Spleen (tissue), 11 donors: ENCODE data around the gene TMEM69. TPM values are rescaled to one million over a fixed set of nuclear protein-coding genes. Genes with fewer than 3 reads are reported as not detected.
"Not testable (repeated sequence)": the region's sequence is repeated elsewhere in the genome, so short reads cannot be mapped to it uniquely, and the experiment has no call there.

Source experiments
- DNase-seq: peaks from one replicate; pipeline ENCODE4 v3.0.0-alpha.2; 2020
- H3K27ac ChIP-seq, 8 donors: fragments of 200-600 bp; sonication (generic) in 7 of 8; 1 replicate in 4 of 8; 2 replicates in 4 of 8; pipeline versions ENCODE4 v1.5.0 to v1.8.0; 2016 to 2021; ENCODE audit warnings: inconsistent platforms in 4 of 8, mild to moderate bottlenecking in 4 of 8, moderate library complexity in 1 of 8
- H3K27me3 ChIP-seq, 7 donors: fragments of 200-600 bp; sonication (generic) in 6 of 7; replicated peaks in 1 of 7; 1 replicate in 4 of 7; 2 replicates in 3 of 7; pipeline versions ENCODE4 v1.5.0 to v1.8.0; 2016 to 2021; ENCODE audit warnings: inconsistent platforms in 3 of 7, mild to moderate bottlenecking in 1 of 7
- H3K36me3 ChIP-seq, 6 donors: fragments of 200-600 bp; sonication (generic) in 5 of 6; 1 replicate in 4 of 6; 2 replicates in 2 of 6; pipeline versions ENCODE4 v1.5.0 to v1.8.0; 2016 to 2021; ENCODE audit warnings: inconsistent platforms in 2 of 6
- H3K4me1 ChIP-seq, 6 donors: fragments of 200-600 bp; sonication (generic) in 5 of 6; 1 replicate in 3 of 6; 2 replicates in 3 of 6; pipeline versions ENCODE4 v1.5.0 to v1.8.0; 2016 to 2021; ENCODE audit warnings: inconsistent platforms in 3 of 6
- H3K4me3 ChIP-seq, 8 donors: fragments of 200-600 bp; sonication (generic) in 7 of 8; 1 replicate in 4 of 8; 2 replicates in 4 of 8; pipeline versions ENCODE4 v1.5.0 to v1.8.0; 2016 to 2021; ENCODE audit warnings: inconsistent platforms in 4 of 8, mild to moderate bottlenecking in 4 of 8, moderate library complexity in 2 of 8
- H3K9me3 ChIP-seq, 8 donors: fragments of 200-600 bp; sonication (generic) in 7 of 8; 1 replicate in 4 of 8; 2 replicates in 4 of 8; pipeline versions ENCODE4 v1.5.0 to v1.8.0; 2016 to 2021; ENCODE audit warnings: inconsistent platforms in 4 of 8
- POLR2A ChIP-seq, 3 donors: fragments of 450-650 bp; IDR thresholded peaks; one replicate each; pipeline ENCODE4 v1.5.1; 2017; ENCODE audit warnings: antibody characterized with exemption in 3 of 3, mild to moderate bottlenecking in 1 of 3
- POLR2AphosphoS5 ChIP-seq, 3 donors: sonication (generic); formaldehyde crosslinking; IDR thresholded peaks; one replicate each; pipeline ENCODE4 v1.5.1; 2017; ENCODE audit warnings: antibody characterized with exemption in 3 of 3
- WGBS, 5 donors: extraction: QIAGEN DNeasy Blood & Tissue Kit in 3 of 5; methylation state at CpG; one replicate each; pipeline versions ENCODE4 v1.1.5 to v1.1.7; 2013 to 2018; 5-methylcytosine and 5-hydroxymethylcytosine counted together
- intact Hi-C: fragments of 100-400 bp; cut with DNase I; formaldehyde crosslinking; loops from one replicate; pipeline ENCODE4 v1.15.0; 2023; ENCODE audit warnings: low total_unique reads
- polyA plus RNA-seq, 3 donors: library from polyadenylated mRNA; stranded (reverse); fragments of 200-250 nt; gene quantifications; one replicate each; pipeline ENCODE4 v1.2.1, GENCODE V29; 2013
- total RNA-seq, 7 donors: library from RNA; depleted of rRNA in 3 of 7; stranded (reverse); fragments of >200 nt in 3 of 7; fragmentation: NEBNext Ultra II Directional in 4 of 7; extraction: Animal tissue kit (Norgen Biotek cat#: 25700) in 4 of 7; gene quantifications; one replicate each; pipeline versions ENCODE4 v1.1.0 to v1.2.1, GENCODE V29; 2016 to 2021
- TF ChIP-seq, protein P1 (sequence below), 11 experiments: fragments of 200-600 bp in 7 of 11; fragments of 450-650 bp in 4 of 11; sonication (generic) in 4 of 11; IDR thresholded peaks in 8 of 11; conservative IDR thresholded peaks in 3 of 11; 1 replicate in 7 of 11; 2 replicates in 4 of 11; pipeline versions ENCODE4 v1.4.0 to v1.8.0; 2016 to 2021; ENCODE audit warnings: antibody characterized with exemption in 11 of 11, inconsistent platforms in 4 of 11, mild to moderate bottlenecking in 1 of 11
- donor health status: healthy with polysubstance abuse.
- donor health status: DM: no; HTN: no; CAD: no; lungs with moderate emphysema.
- donor health status: DM: no; HTN: no; CAD: no.
- donor health status: Bipolar disorder and iron deficiency.
- donor health status: healthy.
- donor health status: DM: no; HTN: no; CAD: no.
- donor health status: DM: yes; HTN: yes; CAD: no.

TMEM69 gene
- total and polyA plus RNA-seq, 10 donors, result 16.4 to 32.7 (median 20.3) TPM

DNA sequence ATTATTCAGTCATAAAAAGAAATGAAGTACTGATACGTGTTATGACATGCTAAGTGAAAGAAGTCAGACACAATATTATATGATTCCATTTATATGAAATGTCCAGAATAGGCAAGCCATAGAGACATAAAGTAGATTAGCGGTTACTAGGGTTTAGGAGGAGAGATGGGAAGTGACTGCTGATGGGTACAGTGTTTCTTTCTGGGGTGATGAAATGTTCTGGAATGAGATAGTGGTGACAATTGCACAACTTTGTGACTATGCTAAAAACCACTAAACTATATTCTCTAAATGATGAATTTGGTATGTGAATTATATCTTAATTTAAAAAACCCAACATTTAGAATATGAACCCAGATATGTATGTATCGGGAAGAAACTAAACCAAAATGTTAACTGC lies 34.8 kb downstream of the TMEM69 start:
- intact Hi-C loops, result no loop called here
- no peak for DNase-seq
- 74 to 96% (median 80%) methylated on average over 3 of the region's 3 CpGs for WGBS, 5 donors

DNA sequence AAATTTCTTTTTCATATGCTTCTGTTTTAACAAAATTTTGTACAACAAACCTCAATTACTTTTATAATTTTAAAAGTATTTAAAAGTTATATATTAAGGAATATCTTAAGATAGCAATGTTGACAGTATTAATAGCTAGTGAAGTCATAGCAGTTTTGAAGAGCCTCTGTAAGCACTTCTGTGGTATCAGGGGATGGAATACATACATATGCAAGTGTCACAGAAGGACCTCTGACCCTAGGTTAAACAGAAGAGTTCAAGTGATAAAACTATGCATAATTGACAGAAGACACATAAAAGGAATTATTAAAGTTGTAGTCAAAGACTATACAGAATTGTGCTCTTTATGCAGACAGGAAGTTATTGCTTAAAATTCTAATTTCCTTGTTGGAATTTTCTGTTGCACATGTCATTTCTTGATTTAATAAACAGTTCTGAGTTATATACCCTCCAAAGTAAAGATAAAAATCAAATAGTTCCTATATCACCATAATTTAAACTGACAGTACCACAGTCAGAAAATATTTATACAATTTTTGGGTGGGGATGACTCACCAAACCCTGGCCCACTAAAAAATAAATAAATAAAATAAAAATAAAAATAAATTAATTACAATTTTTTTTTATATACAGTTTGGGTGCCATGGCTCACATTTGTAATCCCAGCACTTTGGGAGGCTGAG lies 35.4 kb downstream of the TMEM69 start:
- Histone ChIP-seq H3K4me1 (peaks cover 0 to 14% (median 3%) of the 10 kb centered on the region in 6 donors), H3K36me3 (peaks cover 0 to 39% (median 14%) of the 10 kb centered on the region in 6 donors), H3K27me3 (no peaks in the 10 kb centered on the region), H3K9me3 (no peaks in the 10 kb centered on the region), H3K4me3 (no peak overlapping the region), H3K27ac (peak overlapping the region in 2 of 8 donors; percentile 37 to 64)
- TF ChIP-seq, protein P1, sequence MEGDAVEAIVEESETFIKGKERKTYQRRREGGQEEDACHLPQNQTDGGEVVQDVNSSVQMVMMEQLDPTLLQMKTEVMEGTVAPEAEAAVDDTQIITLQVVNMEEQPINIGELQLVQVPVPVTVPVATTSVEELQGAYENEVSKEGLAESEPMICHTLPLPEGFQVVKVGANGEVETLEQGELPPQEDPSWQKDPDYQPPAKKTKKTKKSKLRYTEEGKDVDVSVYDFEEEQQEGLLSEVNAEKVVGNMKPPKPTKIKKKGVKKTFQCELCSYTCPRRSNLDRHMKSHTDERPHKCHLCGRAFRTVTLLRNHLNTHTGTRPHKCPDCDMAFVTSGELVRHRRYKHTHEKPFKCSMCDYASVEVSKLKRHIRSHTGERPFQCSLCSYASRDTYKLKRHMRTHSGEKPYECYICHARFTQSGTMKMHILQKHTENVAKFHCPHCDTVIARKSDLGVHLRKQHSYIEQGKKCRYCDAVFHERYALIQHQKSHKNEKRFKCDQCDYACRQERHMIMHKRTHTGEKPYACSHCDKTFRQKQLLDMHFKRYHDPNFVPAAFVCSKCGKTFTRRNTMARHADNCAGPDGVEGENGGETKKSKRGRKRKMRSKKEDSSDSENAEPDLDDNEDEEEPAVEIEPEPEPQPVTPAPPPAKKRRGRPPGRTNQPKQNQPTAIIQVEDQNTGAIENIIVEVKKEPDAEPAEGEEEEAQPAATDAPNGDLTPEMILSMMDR (IDR thresholded peaks at IDR 0.05 in 8 of 11, conservative IDR thresholded peaks at IDR 0.05 in 3 of 11), result no peak
- TF ChIP-seq POLR2AphosphoS5 (IDR thresholded peaks at IDR 0.05) (no peak), POLR2A (IDR thresholded peaks at IDR 0.05) (no peak)
- intact Hi-C loops, result no loop called here
- DNase-seq, result no peak

More for the DNA sequence above, 34.8 kb downstream of the TMEM69 start:
- Histone ChIP-seq H3K36me3 (peaks cover 0 to 42% (median 15%) of the 10 kb centered on the region in 6 donors), H3K4me1 (peaks cover 0 to 14% (median 3%) of the 10 kb centered on the region in 6 donors), H3K27me3 (no peaks in the 10 kb centered on the region), H3K4me3 (no peak overlapping the region), H3K27ac (peak overlapping the region in 2 of 8 donors; percentile 37 to 64), H3K9me3 (no peaks in the 10 kb centered on the region)
- TF ChIP-seq POLR2A (IDR thresholded peaks at IDR 0.05) (no peak), POLR2AphosphoS5 (IDR thresholded peaks at IDR 0.05) (no peak)

DNA sequence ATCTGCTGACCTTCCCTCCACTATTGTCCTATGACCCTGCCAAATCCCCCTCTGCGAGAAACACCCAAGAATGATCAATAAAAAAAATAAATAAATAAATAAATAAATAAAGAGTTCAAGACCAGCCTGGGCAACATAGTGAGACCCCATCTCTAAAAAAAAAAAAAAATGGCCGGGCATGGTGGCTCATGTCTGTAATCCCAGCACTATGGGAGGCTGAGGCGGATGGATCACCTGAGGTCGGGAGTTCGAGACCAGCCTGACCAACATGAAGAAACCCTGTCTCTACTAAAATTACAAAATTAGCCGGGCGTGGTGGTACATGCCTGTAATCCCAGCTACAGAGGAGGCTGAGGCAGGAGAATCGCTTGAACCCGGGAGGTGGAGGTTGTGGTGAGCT lies 38.0 kb downstream of the TMEM69 start:
- H3K27me3 ChIP-seq, DNase-seq, H3K27ac ChIP-seq, H3K4me3 ChIP-seq, intact Hi-C loops, H3K9me3 ChIP-seq: not testable (repeated sequence)
- peaks cover 0 to 40% (median 15%) of the 10 kb centered on the region in 6 donors for H3K36me3 ChIP-seq
- 95 to 98% (median 96%) methylated on average over 9 of the region's 9 CpGs for WGBS, 5 donors
- peaks cover 0 to 21% (median 3%) of the 10 kb centered on the region in 6 donors for H3K4me1 ChIP-seq

DNA sequence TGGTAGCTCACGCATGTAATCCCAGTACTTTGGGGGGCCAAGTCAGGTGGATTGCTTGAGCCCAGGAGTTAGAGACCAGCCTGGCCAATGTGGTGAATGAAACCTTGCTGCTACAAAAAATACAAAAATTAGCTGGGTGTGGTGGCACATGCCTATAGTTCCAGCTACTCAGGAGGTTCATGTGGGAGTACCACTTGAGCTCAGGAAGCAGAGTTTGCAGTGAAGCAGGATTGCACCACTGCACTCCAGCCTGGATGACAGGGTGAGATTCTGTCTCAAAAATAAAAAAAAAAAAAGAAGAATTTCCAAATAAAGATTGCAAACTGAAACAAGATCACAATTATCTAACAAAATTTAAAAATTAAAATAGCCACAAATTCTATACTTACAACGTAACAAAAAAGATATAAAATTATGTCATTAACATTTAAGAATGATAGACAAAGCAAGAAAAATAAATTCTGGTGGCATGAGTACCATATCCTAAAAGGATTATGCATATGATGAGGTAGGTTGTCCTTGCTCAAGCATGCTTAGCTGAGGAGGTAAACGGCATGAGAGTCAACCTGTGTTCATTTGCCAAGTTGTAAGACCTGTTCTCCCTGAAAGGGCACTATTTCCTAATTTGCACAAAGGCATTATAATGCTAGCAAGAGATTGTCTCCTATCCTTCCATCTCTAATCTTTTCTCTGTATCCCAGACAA lies 42.2 kb downstream of the TMEM69 start:
- peaks cover 0 to 31% (median 15%) of the 10 kb centered on the region in 6 donors for H3K36me3 ChIP-seq
- DNase-seq, result no peak
- no peaks in the 10 kb centered on the region for H3K27me3 ChIP-seq
- intact Hi-C loops, result no loop called here
- H3K9me3 ChIP-seq, result no peaks in the 10 kb centered on the region
- no peak overlapping the region for H3K27ac ChIP-seq
- TF ChIP-seq POLR2AphosphoS5 (IDR thresholded peaks at IDR 0.05) (no peak), POLR2A (IDR thresholded peaks at IDR 0.05) (no peak)
- TF ChIP-seq, protein P1 (IDR thresholded peaks at IDR 0.05 in 8 of 11, conservative IDR thresholded peaks at IDR 0.05 in 3 of 11), result no peak
- H3K4me1 ChIP-seq, result peaks cover 0 to 9% (median 0%) of the 10 kb centered on the region in 6 donors
- 79 to 86% (median 85%) methylated on average over 3 of the region's 3 CpGs for WGBS, 5 donors
- no peak overlapping the region for H3K4me3 ChIP-seq

DNA sequence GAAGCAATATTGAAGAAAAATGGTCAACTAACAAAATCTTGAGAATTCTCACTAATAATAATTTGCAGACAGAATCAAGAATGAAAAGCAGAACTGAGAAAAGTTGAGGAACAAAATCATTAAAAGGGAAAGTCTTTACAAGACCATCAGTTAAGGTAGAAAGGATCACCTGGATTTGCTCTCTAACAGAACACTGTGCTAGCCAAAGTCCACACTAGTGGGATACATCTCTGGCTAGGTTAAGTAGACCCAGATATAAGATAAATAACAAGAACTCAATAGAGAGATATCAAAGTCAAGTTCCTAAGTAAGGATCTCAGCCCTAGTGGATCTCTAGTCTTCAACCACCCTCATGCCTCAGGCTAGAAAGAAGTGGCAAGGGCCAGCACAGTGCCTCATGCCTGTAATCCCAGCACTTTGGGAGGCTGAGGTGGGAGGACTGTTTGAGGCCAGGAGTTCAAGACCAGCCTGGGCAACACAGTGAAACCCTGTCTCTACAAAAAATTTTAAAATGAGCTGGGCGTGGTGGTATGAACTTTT lies 42.9 kb downstream of the TMEM69 start:
- DNase-seq, result no peak
- TF ChIP-seq POLR2AphosphoS5 (IDR thresholded peaks at IDR 0.05), result no peak
- H3K27ac ChIP-seq, result no peak overlapping the region
- no peak overlapping the region for H3K4me3 ChIP-seq
- no peaks in the 10 kb centered on the region for H3K9me3 ChIP-seq
- H3K27me3 ChIP-seq, result no peaks in the 10 kb centered on the region
- H3K4me1 ChIP-seq, result peaks cover 0 to 9% (median 0%) of the 10 kb centered on the region in 6 donors
- 90 to 100% (median 94%) methylated on average over 1 of the region's 1 CpG for WGBS, 5 donors
- peaks cover 0 to 31% (median 15%) of the 10 kb centered on the region in 6 donors for H3K36me3 ChIP-seq
- intact Hi-C loops, result no loop called here
